NCI-H2107 treated with DMSO at 0.1 percent for 48 hours (cell line): ENCODE data around the gene NEK10.
A peak's percentile ranks its signal among the peaks of the same experiment; 100 is the strongest.
"Not testable (repeated sequence)": the region's sequence is repeated elsewhere in the genome, so short reads cannot be mapped to it uniquely, and the experiment has no call there.

ENCODE experiments used
- DNase-seq: peaks from one replicate; lab custom pipeline; 2025; ENCODE audit not compliant: unreplicated experiment; lab: John Stamatoyannopoulos, UW

Gene NEK10, protein sequence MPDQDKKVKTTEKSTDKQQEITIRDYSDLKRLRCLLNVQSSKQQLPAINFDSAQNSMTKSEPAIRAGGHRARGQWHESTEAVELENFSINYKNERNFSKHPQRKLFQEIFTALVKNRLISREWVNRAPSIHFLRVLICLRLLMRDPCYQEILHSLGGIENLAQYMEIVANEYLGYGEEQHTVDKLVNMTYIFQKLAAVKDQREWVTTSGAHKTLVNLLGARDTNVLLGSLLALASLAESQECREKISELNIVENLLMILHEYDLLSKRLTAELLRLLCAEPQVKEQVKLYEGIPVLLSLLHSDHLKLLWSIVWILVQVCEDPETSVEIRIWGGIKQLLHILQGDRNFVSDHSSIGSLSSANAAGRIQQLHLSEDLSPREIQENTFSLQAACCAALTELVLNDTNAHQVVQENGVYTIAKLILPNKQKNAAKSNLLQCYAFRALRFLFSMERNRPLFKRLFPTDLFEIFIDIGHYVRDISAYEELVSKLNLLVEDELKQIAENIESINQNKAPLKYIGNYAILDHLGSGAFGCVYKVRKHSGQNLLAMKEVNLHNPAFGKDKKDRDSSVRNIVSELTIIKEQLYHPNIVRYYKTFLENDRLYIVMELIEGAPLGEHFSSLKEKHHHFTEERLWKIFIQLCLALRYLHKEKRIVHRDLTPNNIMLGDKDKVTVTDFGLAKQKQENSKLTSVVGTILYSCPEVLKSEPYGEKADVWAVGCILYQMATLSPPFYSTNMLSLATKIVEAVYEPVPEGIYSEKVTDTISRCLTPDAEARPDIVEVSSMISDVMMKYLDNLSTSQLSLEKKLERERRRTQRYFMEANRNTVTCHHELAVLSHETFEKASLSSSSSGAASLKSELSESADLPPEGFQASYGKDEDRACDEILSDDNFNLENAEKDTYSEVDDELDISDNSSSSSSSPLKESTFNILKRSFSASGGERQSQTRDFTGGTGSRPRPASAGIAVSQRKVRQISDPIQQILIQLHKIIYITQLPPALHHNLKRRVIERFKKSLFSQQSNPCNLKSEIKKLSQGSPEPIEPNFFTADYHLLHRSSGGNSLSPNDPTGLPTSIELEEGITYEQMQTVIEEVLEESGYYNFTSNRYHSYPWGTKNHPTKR

DNA sequence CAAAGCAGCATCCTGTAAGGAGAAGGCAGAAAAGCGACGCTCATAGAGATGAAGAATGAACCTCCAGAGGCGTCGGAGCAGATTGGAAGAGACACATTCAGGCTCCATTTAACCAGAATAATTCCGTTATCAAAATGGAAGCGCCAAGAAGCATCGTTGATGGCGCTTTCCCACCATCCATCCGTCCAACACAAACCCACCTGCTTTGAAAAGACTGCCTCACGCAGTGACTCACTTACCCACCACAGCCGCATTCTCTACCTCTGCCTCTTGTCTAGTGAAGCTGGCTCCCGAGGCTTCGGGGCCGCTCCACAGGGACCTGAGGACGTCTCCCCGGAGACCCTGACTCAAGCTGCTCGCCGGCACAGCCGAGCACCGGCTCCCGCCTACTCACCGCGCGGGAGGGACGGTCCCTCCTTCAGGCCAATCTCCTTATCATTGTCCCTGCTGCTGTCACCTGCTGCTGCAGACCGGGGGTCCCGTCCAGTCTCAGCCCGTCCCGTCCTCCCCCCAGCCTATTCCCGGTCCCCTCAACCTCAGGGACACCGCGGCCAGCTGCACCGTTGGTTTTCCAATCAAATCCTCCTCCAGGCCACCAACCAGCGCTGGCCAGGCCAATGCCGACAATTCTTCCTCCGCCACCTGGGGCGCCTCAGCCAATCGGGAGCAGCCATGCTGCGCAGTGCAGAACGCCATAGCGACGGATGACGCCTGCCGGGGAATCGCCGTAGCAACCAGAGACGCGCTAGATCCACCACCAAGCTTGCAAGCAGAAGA is at the start of gene NEK10:
NEK10 (minus strand) TSS at position 553 of the 777 bp plus-strand sequence. CDS start 16,501 bp downstream, outside the sequence.
- peak; percentile 51 for DNase-seq

DNA sequence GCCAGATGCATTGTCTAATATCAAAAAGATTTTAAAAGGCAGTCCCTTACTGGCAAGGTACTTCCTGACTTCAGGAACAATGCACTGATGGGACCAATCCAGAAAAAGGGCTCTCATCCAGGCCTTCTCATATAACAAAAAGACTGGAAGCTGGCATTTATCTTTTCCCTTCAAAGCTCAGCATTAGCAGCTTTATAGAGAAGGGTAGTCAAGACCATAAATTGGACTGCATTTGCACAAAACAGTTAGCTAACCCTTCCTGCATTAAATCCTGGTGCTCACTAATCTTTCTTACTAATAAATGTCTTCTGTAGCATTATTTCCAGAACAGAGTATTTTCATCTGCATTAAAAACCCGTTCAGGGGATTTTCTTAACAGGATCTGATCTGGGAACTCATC is 46.0 kb upstream of the NEK10 start:
- no peak for DNase-seq

DNA sequence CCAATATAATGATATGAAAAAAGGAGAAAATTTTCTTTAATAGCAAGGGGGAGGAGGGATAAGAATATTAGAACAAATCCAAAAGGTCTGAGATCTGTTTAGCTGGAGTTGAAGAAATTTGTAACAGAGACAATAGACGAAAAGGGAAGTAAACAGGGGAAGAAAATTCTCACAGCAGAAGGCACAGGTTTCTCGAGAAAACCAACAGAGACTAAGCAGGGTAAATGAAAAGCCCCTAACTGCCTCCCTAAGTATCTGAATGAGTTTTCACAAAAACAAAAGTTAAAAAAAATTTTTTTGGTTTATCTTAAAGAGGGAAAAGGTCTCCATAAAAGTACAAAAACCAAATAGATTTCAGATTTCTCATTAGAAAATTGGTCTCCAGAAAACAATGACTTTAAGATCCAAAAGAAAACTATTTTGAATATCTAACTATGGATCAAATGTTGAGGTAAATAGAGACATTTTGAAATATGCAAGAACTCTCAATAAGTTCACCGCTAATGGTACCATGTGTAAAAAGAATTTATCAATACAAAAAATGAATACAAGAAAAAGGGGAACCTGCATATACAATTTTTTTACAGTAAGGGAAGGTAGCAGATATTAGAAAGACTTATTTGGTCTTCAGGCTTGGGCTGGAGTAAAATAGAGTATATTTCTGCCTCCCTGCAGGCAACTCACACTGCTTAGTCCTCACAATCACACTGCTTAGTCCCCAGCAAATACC is 23.9 kb upstream of the NEK10 start:
- no peak for DNase-seq

DNA sequence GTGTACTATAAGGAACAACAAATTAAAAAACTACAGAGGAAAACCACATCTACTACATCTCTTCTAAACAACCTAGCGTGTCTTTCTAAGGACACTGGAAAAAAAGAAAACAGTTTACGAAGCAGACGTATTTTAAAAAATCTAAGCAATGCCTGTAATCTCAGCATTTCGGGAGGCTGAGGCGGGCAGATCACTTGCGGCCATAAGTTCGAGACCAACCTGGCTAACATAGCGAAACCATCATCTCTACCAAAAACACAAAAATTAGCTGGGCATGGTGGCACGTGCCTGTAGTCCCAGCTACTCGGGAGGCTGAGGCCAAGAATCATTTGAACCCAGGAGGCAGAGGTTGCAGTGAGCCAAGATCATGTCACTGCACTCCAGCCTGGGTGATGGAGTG is 23.2 kb upstream of the NEK10 start:
- DNase-seq: not testable (repeated sequence)

DNA sequence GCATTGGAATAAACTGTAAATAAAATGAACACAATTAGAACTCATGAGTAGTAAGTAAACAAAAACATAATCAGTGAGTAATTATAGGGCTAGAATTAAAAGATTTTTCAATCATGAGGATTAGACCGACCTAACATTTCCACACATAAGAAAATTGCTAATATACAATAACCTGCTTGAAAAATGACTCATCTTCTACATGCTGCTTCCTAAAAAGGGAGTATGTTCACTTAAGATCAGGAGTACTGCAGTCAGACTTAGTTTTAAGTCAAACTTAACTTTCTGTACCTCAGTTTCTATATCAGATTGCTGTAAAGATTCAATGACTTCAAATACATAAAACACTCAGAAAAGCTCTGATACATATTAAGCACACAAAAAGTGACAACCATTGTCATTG is 22.6 kb upstream of the NEK10 start:
- no peak for DNase-seq

DNA sequence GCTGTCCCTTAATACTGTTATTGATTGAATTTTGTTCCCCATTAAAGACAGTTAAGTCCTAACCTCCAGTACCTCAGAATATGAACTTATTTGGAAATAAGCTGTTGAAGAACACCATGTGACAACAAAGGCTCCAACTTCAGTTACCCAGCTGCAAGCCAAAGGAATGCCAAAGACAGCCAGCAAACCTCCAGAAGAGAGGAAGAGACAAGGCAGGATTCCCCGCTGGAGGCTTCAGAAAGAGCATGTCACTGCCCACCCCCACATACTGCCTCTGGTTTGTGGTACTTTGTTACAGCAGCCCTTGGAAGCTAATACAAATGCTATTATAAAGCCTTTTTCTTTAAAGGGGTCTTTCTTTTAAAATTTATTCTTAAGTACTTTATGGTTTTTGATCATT is 18.4 kb upstream of the NEK10 start:
- DNase-seq: no peak

DNA sequence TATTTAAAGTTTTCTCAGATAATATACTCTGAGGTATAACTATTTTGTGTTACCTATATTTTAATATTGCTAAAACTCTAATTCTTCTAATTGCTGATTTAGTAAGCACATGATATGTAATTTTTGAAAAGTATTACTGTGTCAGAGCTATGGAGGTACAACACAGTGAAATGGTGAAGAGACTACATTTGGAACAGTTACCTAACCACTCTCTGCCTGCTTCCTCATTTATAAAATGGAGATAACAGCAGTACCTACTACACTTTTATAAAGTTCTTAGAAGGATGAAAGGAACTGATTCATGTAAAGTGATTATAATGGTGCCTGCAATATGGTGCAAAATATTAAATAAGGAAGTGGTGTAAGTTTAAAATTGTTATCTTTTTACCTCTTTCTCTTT is 16.3 kb upstream of the NEK10 start:
- DNase-seq: no peak

DNA sequence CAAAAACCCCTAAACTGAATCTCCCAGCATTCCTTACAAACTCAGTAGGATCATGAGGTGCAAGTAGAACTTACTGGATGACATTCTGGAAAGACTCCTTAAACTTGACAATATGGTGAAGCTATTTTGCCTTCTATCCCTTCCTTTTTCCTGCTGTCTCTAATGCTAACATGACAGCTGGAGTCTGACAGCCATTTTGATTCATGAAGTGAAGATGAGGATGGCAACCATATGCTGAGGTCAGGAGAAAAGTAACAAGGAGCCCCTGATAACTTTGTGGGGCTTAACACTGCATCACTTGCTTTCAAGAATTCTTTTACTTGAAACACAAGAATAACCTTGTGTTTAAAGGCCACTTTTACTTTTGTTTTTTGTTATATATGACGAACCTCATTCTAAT is 15.0 kb upstream of the NEK10 start:
- DNase-seq: no peak

DNA sequence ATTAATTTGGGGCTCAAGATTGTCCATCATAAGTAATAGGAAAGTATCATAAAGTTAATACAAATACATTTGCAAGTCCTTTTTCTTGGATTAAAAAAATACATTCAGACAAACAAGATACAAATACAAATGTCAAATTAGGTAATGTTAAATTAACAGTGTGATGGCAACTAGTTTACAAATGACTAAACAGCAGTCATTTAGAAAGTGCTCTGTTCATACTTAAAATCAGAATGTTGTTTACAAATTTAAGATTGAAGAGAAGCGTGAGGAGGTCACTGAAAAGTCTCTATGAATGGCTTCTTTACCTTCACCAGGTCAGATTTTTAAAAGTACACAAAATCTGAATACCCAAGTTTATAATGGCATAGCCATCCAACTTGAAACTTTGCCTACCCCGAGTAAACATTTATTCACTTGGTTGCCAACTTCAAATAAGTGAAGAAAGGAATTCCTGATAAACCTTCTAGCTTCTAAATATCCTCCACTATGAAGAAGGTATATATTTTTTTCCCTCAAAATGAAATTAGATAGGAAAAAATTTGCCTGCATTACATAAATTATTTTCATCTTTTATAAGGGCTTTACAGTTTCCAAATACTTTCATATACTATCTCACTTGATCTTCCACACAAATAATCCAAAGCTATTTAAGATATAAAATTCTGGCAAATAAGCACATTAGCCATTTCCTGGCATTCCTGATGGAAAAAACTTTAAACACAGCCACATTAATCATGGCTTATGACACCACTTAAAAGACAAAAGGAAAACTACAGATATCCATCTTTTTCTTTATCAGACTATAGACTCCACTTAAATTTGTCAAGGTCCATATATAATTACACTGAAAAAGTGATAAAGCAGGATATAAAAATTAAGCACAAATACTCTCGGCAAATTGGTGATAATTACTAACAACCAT is 11.5 kb upstream of the NEK10 start:
- no peak for DNase-seq

DNA sequence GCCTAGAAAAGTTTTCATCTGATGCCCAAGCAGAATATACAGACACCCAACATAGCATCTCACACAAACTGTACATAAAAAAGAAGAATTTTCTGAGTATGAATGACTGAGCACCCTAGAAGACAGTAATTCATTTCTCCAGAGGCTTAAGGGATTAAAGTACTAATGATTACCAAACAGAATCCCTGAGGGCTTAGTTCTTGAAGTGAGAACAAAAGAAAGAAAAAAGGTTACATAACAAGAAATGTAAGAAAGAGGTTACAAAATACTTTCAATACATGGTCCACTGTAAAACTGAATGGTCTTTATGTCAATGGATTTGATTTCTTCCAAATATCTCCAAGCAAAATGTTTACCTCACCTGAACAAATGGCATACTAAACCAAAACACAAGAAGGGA is 9.1 kb upstream of the NEK10 start:
- no peak for DNase-seq

DNA sequence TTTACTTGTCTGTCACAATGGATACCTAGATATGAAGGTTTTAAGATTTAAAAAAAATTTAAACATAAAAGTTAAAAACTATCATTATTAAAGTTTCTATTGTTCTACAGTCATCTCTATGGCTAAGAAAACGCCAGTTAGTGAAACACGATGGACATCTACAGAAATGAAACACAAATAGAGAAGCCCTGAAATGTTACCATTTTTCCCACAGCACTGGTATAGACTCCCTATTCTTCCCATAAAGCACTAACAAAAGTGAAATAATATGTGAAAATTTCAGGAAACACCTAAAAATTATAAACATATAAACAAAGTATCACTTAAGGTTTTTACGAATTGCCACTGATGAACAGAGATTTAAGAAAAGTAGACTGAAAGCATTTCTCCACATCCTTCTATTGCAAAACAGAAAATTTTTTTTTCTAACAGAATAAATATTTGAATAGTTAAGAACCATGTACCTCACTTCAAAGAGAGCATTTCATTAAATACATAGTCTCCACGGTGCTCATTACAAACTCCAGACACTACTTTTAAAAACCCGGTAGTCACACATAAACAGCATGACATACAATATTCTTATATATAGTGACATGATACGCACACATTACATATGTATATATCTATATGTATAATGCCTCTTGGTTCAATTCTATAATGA is 7.1 kb upstream of the NEK10 start:
- no peak for DNase-seq

DNA sequence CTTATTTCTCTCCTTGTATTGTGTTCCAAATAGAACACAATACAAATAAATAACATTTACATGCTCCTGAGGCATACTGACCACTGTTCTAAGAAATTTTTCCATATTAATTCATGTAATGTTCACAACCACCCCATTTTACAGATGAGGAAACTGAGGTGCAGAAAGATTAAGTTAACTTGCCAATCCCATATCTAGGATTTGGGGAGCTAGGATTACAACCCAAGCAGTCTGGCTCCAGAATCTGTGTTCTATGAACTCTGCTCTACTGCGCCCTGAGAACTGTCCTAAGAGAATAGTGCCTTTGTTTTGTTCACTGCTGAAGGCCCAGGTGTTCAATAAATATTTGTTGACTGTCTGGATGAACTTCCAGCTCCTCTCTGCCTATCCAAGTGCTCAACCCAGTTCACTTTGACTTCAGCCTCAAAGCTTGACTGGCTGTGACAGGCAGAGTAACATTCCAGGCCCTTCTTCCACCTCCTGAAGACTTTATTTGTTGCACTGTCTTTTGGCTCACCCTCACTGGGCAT is 3.1 kb downstream of the NEK10 start:
- DNase-seq: no peak

DNA sequence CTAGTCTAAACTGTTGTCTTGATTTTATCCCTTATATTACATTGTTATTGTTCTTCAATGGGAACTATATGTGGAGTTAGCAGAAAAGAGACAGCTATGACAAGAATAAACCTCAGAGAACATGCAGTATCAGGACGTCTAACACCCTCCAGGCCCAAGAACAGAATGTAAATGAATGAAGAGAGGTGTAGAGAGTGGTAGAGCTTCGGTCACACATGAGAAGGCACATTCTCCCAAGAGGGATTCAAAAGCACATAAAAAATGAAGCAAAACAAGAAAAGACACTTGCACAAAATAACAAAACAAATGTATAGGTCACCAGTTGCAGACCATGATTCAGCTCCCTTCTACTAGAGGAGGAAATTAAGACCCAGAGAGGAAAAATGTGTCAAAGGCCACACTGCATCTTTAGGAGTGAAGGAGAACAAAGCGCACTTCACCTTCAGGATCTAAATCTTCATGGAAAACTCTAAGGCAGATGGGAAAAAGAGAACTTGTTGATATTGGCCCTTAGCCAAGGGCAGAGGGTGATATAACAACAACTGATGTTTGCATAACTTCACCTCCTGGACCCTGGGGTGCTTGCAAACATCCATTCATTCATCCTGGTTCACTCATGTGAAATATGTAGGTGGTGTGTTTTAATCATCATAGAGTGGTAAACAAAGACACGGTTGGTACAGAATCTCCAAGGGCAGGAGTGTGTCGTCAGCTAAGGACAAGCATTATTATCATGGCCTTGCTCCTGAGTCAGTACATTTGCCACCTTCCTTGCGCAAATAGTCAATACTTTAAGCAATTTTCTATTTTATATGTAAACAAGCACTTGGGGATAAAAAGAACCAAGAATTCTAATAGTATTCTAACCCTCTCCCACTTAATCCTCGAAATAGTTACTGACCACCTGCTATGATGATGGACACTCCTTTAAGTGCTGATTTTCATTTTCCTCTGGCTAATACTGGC is 8.8 kb downstream of the NEK10 start:
- no peak for DNase-seq

DNA sequence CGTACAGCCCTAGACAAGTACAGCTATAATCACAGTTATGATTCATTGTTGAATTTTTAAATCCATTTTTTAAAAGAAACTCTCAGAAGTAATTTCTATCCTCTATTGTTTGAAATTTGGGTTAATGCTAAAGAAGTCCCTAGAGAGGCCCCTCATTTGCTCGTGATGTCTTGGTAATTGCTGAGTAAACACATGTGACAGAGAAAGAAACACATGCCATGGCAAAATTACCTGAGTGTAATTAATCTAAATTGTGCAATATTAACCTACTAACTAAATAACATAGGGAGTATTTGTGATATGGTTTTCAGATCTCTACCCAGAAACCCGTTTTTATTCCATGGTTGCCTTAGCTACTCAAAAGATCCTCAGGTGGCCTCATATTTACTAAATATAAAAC is 10.8 kb downstream of the NEK10 start:
- no peak for DNase-seq

DNA sequence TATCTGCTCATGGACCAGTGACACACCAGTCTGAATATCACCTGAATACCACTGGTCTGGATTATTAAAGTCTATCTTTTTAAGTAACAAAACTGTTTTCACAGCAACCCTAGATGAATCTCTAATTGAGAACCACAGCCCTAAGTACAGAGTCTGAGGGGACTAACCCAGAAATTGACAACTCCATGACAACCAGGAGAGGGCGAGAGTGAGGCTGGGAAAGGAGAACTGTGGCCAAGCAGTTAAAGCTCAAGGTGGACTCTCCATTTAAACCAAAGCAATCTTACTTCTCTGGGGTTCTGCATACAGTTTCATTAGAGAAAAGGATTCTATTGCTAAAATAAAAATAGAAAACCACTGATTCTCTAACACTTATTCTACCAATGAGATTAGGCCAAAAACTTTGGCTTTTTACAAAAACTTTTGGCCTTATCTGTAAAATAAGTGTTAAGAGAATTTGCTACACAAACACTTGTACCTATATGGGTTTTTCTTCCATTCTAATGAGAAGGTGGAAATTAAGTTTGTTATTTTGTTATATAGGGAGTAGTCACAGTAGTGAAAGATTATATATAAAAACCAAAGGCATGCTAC is 11.4 kb downstream of the NEK10 start:
- DNase-seq: peak; percentile 3

DNA sequence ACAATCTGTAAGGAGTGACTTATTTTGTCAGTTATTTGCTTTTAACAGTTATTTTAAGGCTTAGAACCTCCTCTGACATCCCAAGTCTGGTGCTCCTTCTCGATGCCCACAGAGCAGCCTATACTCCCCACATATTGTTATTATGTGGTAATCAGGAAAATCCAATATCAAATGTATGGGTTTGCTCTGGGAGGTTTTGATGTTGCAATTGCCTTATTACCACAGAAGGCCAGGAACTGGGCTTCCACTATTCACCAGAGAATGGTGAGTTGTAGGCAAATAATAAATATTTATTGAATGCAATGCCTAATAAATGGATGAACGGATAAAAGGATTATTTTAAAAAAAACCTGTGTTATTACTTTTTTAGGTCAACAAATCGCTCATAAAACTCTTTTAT is 12.2 kb downstream of the NEK10 start:
- DNase-seq: no peak
